ENCODE measurements around the gene AMBRA1.

- TF ChIP-seq EZH2phosphoT487 (IDR thresholded peaks at IDR 0.05; ENCODE audit: borderline replicate concordance, low read depth, low read length) (no peak), CTCF (conservative IDR thresholded peaks at IDR 0.05; ENCODE audit: low read length) (no peak)
Observed at GRCh38 chr11:46594374-46594700, 514 bp upstream of the AMBRA1 start.
